GM19467 (cell line): Measurements from ENCODE around the gene ZFAND2A.
"Not testable (repeated sequence)": the region's sequence is repeated elsewhere in the genome, so short reads cannot be mapped to it uniquely, and the experiment has no call there.

Experiments used
- ATAC-seq: cut with Tn5 transposase; IDR thresholded peaks from one replicate; pipeline ENCODE4 v1.9.1; 2021; ENCODE audit warnings: mild to moderate bottlenecking, moderate library complexity; ENCODE audit not compliant: unreplicated experiment

Gene ZFAND2A

DNA sequence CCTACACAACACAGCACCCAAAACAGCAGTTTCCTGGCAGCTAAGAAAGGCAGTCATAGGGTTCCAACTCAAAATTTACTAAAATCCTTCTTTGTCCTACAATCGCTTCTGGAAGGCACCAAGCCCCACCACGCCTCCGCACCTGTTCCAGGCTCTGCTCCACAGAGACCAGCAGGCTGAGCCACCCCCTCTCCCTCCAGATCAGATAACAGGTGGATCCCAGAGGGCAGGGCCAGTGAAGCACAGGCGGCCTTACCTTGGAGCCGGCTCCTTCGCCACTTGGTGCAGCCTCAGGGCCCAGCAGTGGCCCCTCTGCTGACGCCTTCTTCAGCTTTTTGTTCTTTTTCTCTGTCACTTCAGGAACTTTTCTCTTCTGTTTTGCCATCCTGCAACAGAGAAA, 33.0 kb downstream of the ZFAND2A start:
- no peak for ATAC-seq

DNA sequence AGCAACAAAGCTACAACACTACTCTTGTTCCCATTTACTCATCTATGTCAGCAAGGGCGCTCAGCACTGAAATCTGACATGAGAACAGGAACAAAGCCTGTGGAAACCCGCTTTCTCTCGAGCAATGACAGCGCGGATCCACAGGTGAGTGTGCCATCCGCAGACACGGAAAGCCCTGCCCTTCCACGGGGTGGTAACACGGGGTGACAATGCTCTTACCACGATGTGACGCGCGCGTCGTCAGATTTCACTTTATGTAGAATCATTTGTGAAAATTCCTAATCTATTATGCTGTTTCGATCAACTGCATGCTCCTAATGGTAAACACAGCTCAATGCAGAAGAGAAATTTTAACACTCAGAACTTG, 34.4 kb downstream of the ZFAND2A start:
- ATAC-seq = no peak

DNA sequence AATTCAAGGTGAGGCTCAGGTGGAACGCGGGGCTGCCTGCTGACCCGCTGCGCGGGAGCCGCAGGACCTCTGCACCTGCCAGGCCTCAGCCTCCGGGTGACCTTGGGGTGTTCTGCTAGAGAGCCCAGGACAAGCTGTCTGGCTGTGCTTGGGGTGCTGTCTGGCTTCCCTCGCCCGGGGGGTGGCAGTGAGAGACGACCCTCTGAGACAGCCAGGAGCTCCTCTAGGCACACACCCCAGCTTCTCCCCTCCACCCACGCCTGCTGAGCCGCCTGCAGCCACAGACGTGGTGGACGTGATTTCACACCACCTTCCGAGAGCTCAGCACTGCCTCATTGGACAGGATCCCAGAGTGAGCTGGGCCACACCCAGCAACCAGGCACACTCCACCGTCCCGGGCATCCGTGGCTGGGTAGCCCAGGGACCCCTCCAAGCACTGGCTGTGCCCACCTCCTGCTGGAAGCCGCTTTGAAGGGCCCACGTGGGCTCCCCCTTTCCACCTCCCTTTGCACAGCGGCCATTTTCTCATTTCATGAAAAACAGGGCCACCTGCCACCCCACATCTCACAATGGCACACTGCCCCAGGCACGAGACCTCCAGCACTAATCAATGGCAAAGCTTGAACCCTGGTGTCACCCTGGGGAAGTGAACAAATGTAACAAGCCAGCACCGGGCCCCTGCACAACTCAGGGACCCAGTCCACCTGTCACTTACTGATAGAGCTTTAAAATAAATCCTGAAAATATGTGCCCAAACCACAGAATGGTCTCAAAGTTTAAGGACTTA, 35.0 kb downstream of the ZFAND2A start:
- no peak for ATAC-seq

DNA sequence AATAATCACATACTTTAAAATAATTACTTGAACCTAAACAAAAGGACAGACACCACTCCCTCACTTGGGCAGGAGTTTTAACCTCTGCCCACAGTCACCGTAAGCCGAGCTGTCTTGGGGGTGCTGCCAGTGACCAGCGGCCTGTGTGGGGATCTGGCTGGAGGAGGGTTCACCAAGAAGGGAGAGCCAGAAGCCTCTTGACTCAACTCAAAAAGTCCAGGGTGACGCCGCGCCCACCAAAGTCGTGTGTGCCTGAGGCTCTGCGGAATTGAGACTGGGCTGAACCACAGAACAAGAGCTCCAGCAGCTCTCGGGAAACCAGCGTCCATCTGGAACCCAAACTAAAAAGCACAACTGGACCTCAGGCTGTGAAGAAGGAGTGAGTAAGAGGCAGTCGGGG, 35.8 kb downstream of the ZFAND2A start:
- ATAC-seq = no peak

DNA sequence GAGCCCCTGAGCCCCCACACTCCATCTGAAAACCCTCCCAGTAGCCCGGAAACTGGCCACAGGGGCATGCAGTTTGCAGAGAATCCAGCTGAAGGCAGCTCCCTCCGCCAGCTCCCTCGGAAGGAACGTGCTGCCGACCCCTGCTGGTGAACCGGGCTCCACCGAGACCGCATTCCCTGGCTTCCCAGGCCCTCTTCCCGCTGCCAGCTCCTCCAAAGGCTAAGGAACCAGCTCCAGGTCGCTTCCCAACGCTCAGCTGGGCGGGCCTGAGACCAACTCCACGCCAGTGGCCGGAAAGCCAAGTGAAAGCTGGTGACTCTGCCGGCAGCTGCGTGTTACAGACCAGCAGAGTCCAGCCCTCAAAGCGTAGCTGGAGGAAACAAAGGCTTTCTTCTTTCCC, 36.3 kb downstream of the ZFAND2A start:
- no peak for ATAC-seq

DNA sequence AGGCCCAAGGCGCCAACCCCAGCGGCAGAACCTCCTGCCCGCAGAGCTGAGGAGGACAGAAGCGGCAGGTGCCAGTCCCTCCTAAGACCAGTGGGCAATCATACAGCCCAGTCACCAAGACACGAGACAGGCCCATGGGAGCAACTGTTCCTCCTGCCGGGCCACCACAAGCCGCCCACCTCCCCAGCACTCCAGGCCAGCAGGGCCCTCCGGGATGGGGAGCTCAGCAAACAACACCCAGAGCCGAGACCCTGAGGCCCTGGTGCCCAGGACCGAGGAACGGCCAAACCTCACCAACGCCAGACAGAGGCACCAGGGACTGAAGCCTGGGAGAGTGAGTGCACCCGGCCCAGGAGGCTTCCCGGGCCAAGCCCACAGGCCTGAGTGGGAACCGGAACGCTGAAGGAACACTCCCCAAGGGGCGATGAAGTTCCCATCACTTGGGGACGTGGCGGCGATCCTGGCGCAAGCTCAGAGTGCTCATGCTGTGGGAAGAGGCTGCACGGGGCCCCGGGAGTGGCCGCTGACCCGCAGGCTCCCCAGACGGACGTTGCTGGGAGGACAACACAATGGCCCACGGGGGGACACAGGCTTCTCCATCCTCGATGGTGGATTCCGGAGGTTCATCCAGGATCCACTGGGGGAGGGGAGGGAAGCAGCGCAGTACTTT, 37.0 kb downstream of the ZFAND2A start:
- ATAC-seq = no peak

DNA sequence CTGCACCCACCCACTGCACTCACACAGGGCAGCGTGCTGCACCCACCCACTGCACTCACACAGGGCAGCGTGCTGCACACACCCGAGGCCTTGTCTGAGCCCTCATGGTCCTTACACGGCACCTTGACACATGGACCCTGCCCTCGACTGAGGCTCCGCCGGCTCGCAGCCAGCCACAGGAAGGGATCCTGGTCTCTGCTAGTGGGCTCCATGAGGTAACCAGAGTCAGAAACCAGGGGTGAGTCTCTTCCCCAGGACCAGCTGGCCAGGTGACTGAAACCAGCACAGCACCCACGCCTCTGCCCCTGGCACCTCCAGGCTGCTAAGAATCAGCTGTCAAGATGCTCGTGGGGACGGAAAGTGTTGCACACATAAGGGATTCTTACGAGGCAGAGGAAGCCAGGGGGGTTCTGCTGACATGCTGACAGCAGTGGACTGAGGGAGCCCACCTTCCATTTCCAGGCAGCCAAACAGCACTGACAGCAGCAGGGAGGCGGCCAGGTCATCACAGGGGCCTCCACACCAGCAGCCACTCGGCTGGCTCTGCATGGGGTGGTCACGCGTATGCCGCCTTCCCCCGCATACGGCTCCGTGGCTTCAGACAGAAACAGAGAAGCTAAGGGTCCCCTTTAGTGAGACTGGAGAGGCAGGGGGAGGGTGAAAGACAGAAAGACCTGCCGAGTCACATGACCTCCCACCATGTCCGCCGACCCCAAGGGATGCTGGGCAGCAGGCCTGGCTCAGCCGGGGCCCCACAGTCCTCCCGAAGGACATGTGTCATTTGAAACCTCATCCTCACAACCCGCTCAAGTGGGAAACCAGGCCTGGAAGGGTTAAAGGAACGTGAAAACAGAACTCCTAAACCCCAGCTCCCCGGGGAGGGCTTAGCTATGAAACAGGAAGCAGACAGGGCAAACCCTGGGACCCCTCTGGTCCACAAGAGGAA, 37.8 kb downstream of the ZFAND2A start:
- no peak for ATAC-seq

DNA sequence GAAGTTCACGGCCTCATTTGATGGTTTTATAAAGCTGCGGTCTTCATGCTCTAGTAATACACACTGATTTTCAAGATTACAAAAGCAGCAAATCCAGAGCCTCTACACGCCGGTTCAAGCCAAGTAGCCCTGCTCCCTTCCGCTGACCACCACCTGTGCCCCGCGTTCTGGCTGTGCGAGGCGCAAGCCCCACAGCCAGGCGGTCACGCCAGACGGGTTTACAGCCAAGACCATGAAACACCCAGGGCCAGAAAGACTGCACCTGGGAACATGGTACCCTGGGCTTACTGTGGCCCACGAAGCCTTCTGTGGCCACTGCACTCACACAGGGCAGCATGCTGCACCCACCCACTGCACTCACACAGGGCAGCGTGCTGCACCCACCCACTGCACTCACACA, 38.5 kb downstream of the ZFAND2A start:
- no peak for ATAC-seq

DNA sequence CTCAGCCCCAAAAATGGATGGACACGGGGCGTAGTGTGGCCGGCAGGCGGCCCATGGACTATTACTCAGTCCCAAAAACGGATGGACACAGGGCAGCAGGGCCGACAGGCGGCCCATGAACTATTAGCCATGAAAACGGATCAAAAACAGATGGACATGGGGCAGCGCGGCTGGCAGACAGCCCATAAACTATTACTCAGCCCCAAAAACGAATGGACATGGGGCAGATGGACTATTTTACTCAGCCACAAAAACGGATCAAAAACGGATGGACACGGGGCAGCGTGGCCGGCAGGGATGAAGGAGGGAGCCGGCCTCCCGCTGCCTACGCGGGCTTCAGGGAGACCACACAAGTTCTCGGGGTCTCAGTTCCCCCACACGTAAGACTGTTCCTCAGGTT, 39.2 kb downstream of the ZFAND2A start:
- ATAC-seq = no peak

DNA sequence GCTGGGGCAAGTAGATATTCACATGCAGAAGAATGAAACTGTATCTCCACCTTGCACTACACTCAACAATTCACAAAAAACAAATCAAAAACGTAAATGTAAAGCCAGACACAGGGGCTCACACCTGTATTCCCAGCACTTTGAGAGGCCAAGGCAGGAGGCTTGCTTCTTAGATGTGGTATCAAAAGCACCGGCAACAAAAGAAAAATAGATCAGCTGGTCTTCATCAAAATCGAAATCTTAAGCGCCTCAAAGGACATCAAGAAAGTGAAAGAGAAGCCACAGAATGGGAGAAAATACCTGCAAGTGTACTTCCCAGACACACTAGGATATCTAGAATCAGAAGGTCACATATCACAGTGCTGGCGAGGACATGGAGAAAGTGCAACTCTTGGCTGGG, 40.8 kb downstream of the ZFAND2A start:
- no peak for ATAC-seq

DNA sequence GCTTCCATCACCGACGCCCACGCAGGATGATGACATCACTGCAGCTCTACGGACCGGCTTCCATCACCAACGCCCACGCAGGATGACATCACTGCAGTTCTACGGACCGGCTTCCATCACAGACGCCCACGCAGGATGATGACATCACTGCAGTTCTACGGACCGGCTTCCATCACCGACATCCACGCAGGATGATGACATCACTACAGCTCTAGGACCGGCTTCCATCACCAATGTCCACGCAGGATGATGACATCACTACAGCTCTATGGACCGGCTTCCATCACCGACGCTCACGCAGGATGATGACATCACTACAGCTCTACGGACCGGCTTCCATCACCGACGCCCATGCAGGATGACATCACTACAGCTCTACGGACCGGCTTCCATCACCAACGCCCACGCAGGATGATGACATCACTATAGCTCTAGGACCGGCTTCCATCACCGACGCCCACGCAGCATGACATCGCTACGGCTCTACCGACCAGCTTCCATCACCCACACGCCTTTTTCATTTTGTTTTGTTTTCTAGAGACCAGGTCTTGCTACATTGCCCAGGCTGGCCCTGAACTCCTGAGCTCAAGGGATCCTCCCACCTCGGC, 42.6 kb downstream of the ZFAND2A start:
- no peak for ATAC-seq

DNA sequence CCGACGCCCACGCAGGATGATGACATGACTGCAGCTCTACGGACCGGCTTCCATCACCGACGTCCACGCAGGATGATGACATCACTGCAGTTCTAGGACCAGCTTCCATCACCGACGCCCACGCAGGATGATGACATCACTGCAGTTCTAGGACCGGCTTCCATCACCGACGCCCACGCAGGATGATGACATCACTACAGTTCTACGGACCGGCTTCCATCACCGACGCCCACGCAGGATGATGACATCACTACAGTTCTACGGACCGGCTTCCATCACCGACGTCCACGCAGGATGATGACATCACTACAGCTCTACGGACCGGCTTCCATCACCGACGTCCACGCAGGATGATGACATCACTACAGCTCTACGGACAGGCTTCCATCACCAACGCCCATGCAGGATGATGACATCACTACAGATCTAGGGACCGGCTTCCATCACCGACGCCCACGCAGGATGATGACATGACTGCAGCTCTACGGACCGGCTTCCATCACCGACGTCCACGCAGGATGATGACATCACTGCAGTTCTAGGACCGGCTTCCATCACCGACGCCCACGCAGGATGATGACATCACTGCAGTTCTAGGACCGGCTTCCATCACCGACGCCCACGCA, 43.5 kb downstream of the ZFAND2A start:
- not testable (repeated sequence) for ATAC-seq

DNA sequence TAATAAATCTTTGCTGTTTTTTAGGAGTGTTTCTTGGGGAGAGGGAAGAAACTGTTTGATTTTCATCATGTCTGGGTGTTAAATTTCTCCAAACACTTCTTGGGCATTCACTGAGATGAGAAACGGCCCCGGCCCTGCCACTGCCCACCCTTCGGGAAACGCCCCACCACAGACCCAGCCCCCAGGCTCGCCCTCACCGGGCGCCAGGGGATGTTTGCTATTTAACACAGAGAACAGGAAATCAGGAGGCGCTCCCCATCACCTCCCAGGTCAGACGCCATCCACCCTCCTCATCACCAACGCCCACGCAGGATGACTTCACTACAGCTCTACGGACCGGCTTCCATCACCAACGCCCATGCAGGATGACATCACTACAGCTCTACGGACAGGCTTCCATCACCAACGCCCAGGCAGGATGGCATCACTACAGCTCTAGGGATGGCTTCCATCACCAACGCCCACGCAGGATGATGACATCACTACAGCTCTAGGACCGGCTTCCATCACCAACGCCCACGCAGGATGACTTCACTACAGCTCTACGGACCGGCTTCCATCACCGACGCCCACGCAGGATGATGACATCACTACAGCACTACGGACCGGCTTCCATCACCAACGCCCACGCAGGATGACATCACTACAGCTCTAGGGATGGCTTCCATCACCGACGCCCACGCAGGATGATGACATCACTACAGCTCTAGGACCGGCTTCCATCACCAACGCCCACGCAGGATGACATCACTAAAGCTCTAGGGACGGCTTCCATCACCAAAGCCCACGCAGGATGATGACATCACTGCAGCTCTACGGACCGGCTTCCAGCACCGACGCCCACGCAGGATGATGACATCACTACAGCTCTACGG, 44.6 kb downstream of the ZFAND2A start:
- not testable (repeated sequence) for ATAC-seq

DNA sequence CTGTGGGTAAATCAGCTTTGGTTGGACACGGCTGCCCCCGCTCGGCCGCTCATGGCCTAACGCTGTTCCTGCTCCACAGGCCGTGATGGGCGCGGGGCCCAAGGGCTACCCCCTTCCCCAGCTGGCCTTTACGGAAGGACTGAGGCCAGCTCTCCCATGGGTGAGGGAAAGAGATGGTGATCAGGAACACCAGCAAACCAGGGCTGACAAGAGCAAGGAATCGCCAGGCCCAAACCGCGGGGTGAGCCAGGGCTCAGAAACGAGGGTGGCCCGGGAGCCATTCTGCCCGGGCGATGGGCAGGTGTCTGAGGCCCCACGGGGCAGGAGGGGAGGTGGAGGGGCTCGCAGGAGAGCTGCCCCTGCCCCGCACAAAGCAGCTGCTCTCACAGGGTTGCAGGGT, 45.5 kb downstream of the ZFAND2A start:
- no peak for ATAC-seq

DNA sequence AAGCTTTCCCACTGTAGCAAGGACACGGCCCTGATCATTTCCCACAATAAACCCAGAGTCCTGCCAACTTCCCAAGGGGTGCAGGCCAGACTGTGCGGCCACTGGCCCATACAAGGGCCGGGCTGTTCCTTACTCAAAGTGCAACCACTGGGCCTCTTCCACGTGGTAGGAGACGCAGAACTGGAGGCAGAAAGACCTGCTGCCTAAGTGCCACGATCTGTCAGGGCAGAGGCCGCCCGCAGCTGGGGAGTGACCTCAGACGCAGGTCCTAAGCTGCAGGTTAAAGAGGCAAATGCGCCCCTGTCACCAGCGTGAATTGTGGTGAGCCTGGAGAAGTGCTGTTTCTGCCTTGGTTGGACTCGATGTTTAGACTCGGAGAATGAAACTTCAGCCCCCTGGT, 45.9 kb downstream of the ZFAND2A start:
- no peak for ATAC-seq

DNA sequence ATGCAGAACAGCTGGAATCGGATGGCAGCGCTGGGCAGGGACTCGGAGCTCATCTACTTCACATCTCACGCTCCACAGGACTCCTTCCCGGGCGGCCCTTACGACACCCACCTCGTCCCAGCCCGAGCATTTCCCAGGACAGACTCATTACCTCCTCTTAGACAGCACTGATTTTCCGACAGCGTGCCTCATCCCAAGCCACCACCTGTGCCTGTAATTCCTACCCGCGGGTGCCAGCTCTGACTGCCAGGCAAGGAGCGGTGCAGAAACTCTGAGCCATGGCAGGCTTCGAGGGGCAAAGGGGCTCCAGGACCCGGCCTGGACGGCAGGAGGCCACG, 46.5 kb downstream of the ZFAND2A start:
- no peak for ATAC-seq

DNA sequence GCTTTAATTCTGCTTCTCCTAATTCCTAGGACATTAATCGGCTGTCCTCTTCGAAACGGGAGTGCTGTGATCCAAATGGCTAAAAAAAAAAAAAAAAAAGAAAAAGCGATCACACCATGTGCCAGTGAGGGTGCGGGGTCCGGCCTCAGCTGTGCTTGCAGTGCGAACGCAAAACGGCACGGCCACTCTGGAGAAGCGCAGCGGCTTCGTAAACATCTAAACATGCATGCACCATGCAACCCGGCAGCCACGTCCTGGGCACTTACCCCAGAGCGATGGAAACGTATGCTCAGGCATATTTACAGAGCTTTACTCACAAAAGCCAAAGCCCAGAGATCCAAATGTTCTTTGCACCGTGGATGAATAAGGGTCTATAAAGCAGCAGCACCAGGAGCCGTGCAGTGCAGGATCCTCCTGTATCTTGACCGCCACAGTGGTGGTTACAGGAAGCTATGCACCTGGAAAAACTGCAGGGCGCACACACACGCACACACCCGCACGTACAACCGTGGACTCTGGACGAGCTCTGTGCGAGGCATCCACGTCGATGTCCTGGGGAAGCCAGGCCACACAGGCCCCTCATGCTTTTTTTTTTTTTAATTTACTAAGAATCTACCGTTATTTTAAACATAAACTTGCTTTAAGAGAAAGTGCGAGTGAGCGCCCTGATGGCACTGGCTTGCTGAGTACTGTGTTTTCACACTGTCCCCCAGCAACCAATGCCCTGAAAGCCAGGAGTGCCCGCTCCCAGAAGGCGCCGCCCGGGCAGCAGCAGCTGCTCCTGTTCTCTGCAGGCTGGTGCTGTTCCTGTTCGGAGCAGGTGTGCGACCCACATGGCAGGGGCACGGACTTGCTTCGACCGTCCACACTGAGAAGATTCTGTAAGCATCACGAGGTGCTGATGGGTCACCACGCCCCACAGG, 47.1 kb downstream of the ZFAND2A start:
- ATAC-seq = no peak

DNA sequence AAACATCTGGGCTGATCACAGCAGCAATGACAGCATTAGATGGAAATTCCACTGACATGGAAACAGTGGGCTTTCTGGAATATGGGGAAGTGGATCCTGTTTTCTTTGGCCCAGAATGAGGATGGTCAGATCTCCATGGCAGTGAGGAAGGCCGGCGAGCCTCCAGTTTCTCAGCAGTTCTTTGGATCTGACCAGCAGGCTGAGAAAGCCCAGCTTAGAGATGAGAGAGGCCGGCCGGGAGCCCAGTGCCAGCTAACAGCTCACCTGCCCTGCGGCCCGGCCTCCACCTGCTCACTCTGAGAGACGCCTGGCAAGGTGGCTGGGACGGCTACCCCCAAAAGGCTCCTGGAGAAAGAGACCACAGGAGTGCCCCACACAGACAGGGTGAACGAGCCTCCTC, 47.9 kb downstream of the ZFAND2A start:
- no peak for ATAC-seq

DNA sequence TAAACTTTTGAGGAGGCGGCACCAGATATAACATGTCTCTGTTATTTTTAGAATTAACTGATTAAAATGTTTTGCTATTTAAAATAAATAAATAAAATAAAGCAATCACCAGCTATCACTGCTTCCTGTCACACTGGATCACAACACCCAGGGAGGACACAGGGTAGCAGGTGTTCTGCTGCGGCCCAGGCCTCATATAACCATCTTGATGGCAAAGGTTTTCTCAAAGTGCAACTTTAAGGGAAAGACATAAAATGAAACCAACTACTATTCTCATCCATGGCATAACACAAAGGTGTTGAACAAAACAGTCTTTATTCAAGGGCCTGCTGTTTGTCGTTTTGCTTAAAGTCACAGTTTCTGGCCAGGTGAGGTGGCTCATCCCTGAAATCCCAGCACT, 48.8 kb downstream of the ZFAND2A start:
- no peak for ATAC-seq
